GM21360 (cell line): ENCODE results near the gene RNF175.

ENCODE experiments used
- ATAC-seq: cut with Tn5 transposase; IDR thresholded peaks from one replicate; pipeline ENCODE4 v1.9.1; 2021; ENCODE audit warnings: mild to moderate bottlenecking, moderate library complexity; ENCODE audit not compliant: unreplicated experiment

Gene RNF175

GRCh38 chr4:153750197-153750817 lies 9.5 kb downstream of the RNF175 start:
- peak; percentile 85 for ATAC-seq

GRCh38 chr4:153748378-153748777 lies 11.4 kb downstream of the RNF175 start:
- ATAC-seq = no peak

- ATAC-seq = no peak
Observed at GRCh38 chr4:153747406-153747955, 12.3 kb downstream of the RNF175 start.

- no peak for ATAC-seq
Observed at GRCh38 chr4:153745651-153746050, 14.2 kb downstream of the RNF175 start.

GRCh38 chr4:153741541-153741940 lies 18.3 kb downstream of the RNF175 start:
- no peak for ATAC-seq

- no peak for ATAC-seq
Observed at GRCh38 chr4:153735906-153736461, 23.8 kb downstream of the RNF175 start.

- ATAC-seq = peak; percentile 72
Observed at GRCh38 chr4:153733751-153734448, 25.9 kb downstream of the RNF175 start.

GRCh38 chr4:153731239-153731638 lies 28.6 kb downstream of the RNF175 start:
- ATAC-seq = no peak

GRCh38 chr4:153729895-153730294 lies 29.9 kb downstream of the RNF175 start:
- no peak for ATAC-seq

- peak; percentile 71 for ATAC-seq
Observed at GRCh38 chr4:153728660-153729059, 31.2 kb downstream of the RNF175 start.

GRCh38 chr4:153728151-153728550 lies 31.7 kb downstream of the RNF175 start:
- no peak for ATAC-seq

- ATAC-seq = no peak
Observed at GRCh38 chr4:153725831-153726154, 34.0 kb downstream of the RNF175 start.

GRCh38 chr4:153725136-153725830 lies 34.5 kb downstream of the RNF175 start:
- ATAC-seq = no peak

- ATAC-seq = no peak
Observed at GRCh38 chr4:153724606-153725005, 35.2 kb downstream of the RNF175 start.

- no peak for ATAC-seq
Observed at GRCh38 chr4:153722036-153722435, 37.8 kb downstream of the RNF175 start.

GRCh38 chr4:153713866-153714646 lies 45.8 kb downstream of the RNF175 start:
- no peak for ATAC-seq

GRCh38 chr4:153710681-153711080 lies 49.1 kb downstream of the RNF175 start:
- no peak for ATAC-seq

GRCh38 chr4:153706519-153706918 lies 53.3 kb downstream of the RNF175 start:
- ATAC-seq = no peak

GRCh38 chr4:153705743-153706468 lies 53.9 kb downstream of the RNF175 start:
- peak; percentile 88 for ATAC-seq

GRCh38 chr4:153704522-153704921 lies 55.3 kb downstream of the RNF175 start:
- no peak for ATAC-seq
